ENCODE results near the gene CDX1.

DNA sequence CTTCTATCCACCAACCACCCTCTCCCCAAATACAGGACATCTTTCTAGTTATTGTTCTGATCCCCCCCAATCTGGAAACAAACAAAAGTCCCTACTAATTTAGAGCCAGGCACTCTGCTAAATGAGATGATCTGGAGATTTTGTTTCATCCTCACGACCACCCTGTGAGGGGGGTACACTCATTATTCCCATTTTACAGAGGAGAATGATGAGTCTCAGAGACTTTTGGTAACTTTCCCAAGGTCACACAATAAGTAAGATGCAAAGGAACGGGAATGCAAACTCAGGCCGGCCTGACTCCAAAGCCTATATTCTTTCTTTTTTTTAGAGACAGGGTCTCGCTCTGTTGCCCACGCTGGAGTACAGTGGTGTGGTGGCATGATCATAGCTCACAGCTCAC is 20.3 kb upstream of the CDX1 start:
- TF ChIP-seq POLR2A (IDR thresholded peaks at IDR 0.05; ENCODE audit: extremely low read depth, insufficient read length), result no peak
- TF ChIP-seq, protein P1, sequence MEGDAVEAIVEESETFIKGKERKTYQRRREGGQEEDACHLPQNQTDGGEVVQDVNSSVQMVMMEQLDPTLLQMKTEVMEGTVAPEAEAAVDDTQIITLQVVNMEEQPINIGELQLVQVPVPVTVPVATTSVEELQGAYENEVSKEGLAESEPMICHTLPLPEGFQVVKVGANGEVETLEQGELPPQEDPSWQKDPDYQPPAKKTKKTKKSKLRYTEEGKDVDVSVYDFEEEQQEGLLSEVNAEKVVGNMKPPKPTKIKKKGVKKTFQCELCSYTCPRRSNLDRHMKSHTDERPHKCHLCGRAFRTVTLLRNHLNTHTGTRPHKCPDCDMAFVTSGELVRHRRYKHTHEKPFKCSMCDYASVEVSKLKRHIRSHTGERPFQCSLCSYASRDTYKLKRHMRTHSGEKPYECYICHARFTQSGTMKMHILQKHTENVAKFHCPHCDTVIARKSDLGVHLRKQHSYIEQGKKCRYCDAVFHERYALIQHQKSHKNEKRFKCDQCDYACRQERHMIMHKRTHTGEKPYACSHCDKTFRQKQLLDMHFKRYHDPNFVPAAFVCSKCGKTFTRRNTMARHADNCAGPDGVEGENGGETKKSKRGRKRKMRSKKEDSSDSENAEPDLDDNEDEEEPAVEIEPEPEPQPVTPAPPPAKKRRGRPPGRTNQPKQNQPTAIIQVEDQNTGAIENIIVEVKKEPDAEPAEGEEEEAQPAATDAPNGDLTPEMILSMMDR (IDR thresholded peaks at IDR 0.05; ENCODE audit: low read depth, low read length), result no peak

Measured in NB4 (cell line).